HCT116 (cell line): ENCODE results near the gene SUPV3L1. TPM values are rescaled to one million over a fixed set of nuclear protein-coding genes. Genes with fewer than 3 reads are reported as not detected.

ENCODE experiments used
- ATAC-seq: fragments of 200-7000 bp; cut with Tn5 transposase; 2 replicates; pipeline ENCODE4 v1.9.1; 2020; ENCODE audit warnings: mild to moderate bottlenecking, moderate library complexity
- BruUV-seq: library from RNA; stranded (reverse); fragments of 400-500 nt; replicated peaks from 2 replicates; lab custom pipeline; 2021; lab: Mats Ljungman, UMichigan
- CTCF ChIA-PET: fragments of 300-600 bp; sonication (Branson Sonifier 250); formaldehyde crosslinking; loops from one replicate; lab custom pipeline; 2021; ENCODE audit warnings: antibody characterized with exemption; lab: Charles Lee
- POLR2A ChIA-PET: fragments of 300-600, 350-600 bp; sonication (Branson Sonifier 250); formaldehyde crosslinking; loops from one replicate; lab custom pipeline; 2021; ENCODE audit warnings: antibody characterized with exemption; lab: Charles Lee
- RAD21 ChIA-PET, 2 experiments: fragments of 300-600 bp; sonication (Branson Sonifier 250); formaldehyde crosslinking; loops; one replicate each; lab custom pipeline; 2023; ENCODE audit warnings: low total read pairs in 2 of 2; ENCODE audit not compliant: uncharacterized antibody in 2 of 2, unreplicated experiment in 2 of 2, low non-redundant PET in 1 of 2; lab: Charles Lee
- DNase-seq: peaks from one replicate; pipeline ENCODE4 v3.0.0-alpha.2; 2010; ENCODE audit warnings: low read depth, low spot score
- H2AFZ ChIP-seq: fragments of 200-600 bp; shearing (Covaris generic), sonication (generic); 2 replicates; pipeline ENCODE4 v1.6.1; 2017; ENCODE audit warnings: low read depth, mixed run types, mixed read lengths, antibody characterized with exemption, low read length; ENCODE audit not compliant: poor library complexity, severe bottlenecking
- H3K27ac ChIP-seq: 2 replicates; pipeline ENCODE4 v1.5.1; 2012; ENCODE audit warnings: low read depth, low read length
- H3K27me3 ChIP-seq: fragments of 200-600 bp; sonication (generic); 2 replicates; pipeline ENCODE4 v1.6.1; 2016; ENCODE audit warnings: mixed run types, low read length, mixed read lengths; ENCODE audit not compliant: insufficient read depth
- H3K36me3 ChIP-seq, 2 experiments: fragments of 200-500 bp in 1 of 2; fragments of 200-600 bp in 1 of 2; sonication (Bioruptor generic) in 1 of 2; sonication (generic) in 1 of 2; 2 replicates each; pipeline versions ENCODE4 v1.5.1 to v1.6.1; 2014 to 2016; ENCODE audit warnings: low read length in 2 of 2, inconsistent platforms in 1 of 2, mixed read lengths in 1 of 2, mixed run types in 1 of 2; ENCODE audit not compliant: insufficient read depth in 2 of 2, control insufficient read depth in 1 of 2
- H3K4me1 ChIP-seq, 2 experiments: fragments of 200-600 bp in 1 of 2; sonication (generic) in 1 of 2; 2 replicates each; pipeline versions ENCODE4 v1.5.1 to v1.6.1; 2012 to 2017; ENCODE audit warnings: low read length in 2 of 2, inconsistent platforms in 1 of 2, mild to moderate bottlenecking in 1 of 2, mixed read lengths in 1 of 2, mixed run types in 1 of 2, moderate library complexity in 1 of 2; ENCODE audit not compliant: insufficient read depth in 2 of 2, control insufficient read depth in 1 of 2
- H3K4me2 ChIP-seq: fragments of 200-600 bp; sonication (generic); 2 replicates; pipeline ENCODE4 v1.6.1; 2017; ENCODE audit warnings: mixed run types, low read length, mixed read lengths
- H3K4me3 ChIP-seq, 2 experiments: fragments of 200-600 bp in 1 of 2; sonication (generic) in 1 of 2; replicated peaks in 1 of 2; 2 replicates each; pipeline ENCODE4 v1.5.1; 2011 to 2016; ENCODE audit warnings: low read length in 2 of 2, control low read depth in 1 of 2, low read depth in 1 of 2, mild to moderate bottlenecking in 1 of 2, mixed read lengths in 1 of 2, mixed run types in 1 of 2
- H3K79me2 ChIP-seq: fragments of 200-600 bp; sonication (generic); 2 replicates; pipeline ENCODE4 v1.6.1; 2017; ENCODE audit warnings: mild to moderate bottlenecking, mixed run types, low read length, moderate library complexity, mixed read lengths; ENCODE audit not compliant: insufficient read depth
- H3K9ac ChIP-seq: fragments of 200-600 bp; sonication (generic); 2 replicates; pipeline ENCODE4 v1.6.1; 2016; ENCODE audit warnings: low read length, mixed read lengths
- H3K9me2 ChIP-seq: fragments of 200-600 bp; sonication (generic), shearing (Covaris generic); 2 replicates; pipeline ENCODE4 v1.6.1; 2017; ENCODE audit warnings: mixed run types, mild to moderate bottlenecking, moderate library complexity; ENCODE audit not compliant: insufficient read depth
- H3K9me3 ChIP-seq, 2 experiments: fragments of 200-500 bp in 1 of 2; fragments of 200-600 bp in 1 of 2; sonication (Bioruptor generic) in 1 of 2; sonication (generic) in 1 of 2; 2 replicates each; pipeline ENCODE4 v1.6.1; 2014 to 2017; ENCODE audit warnings: low read length in 2 of 2, mixed read lengths in 2 of 2, inconsistent platforms in 1 of 2, low read depth in 1 of 2, mild to moderate bottlenecking in 1 of 2, mixed run types in 1 of 2, moderate library complexity in 1 of 2; ENCODE audit not compliant: control insufficient read depth in 1 of 2, insufficient read depth in 1 of 2
- H4K20me1 ChIP-seq: fragments of 200-600 bp; sonication (generic), shearing (Covaris generic); 2 replicates; pipeline ENCODE4 v1.6.1; 2017; ENCODE audit warnings: mixed run types, mild to moderate bottlenecking, moderate library complexity; ENCODE audit not compliant: insufficient read depth
- CTCF ChIP-seq, 3 experiments: fragments of 200-600 bp in 1 of 3; sonication (generic) in 1 of 3; IDR thresholded peaks in 2 of 3; conservative IDR thresholded peaks in 1 of 3; 2 replicates each; pipeline ENCODE4 v1.5.1; 2012 to 2017; ENCODE audit warnings: low read depth in 2 of 3, low read length in 2 of 3, antibody characterized with exemption in 1 of 3, borderline replicate concordance in 1 of 3, control low read depth in 1 of 3, mild to moderate bottlenecking in 1 of 3, mixed read lengths in 1 of 3, mixed run types in 1 of 3, moderate library complexity in 1 of 3; ENCODE audit not compliant: insufficient read depth in 1 of 3
- EGR1 ChIP-seq: IDR thresholded peaks from 2 replicates; pipeline ENCODE4 v1.6.1; 2012; ENCODE audit warnings: low read depth
- ELF1 ChIP-seq: IDR thresholded peaks from 2 replicates; pipeline ENCODE4 v1.6.1; 2012; ENCODE audit warnings: low read depth, borderline replicate concordance
- EZH2 ChIP-seq: fragments of 200-600 bp; sonication (generic); IDR thresholded peaks from 2 replicates; pipeline ENCODE4 v1.6.1; 2017; ENCODE audit warnings: antibody characterized with exemption, mixed run types
- EZH2phosphoT487 ChIP-seq: fragments of 200-600 bp; IDR thresholded peaks from 2 replicates; pipeline ENCODE4 v1.6.1; 2018; ENCODE audit warnings: antibody characterized with exemption, borderline replicate concordance
- JUND ChIP-seq: IDR thresholded peaks from 2 replicates; pipeline ENCODE4 v1.6.1; 2012
- MAX ChIP-seq: IDR thresholded peaks from 2 replicates; pipeline ENCODE4 v1.6.1; 2012
- POLR2A ChIP-seq: IDR thresholded peaks from 2 replicates; pipeline ENCODE4 v1.7.0; 2011; ENCODE audit warnings: borderline replicate concordance; ENCODE audit not compliant: insufficient read depth, insufficient read length; ENCODE audit errors: extremely low read depth
- SP1 ChIP-seq: IDR thresholded peaks from 2 replicates; pipeline ENCODE4 v1.6.1; 2012; ENCODE audit warnings: low read depth
- ZFX ChIP-seq: fragments of 450-650 bp; IDR thresholded peaks from 2 replicates; pipeline ENCODE4 v1.6.1; 2017
- intact Hi-C: fragments of 100-400 bp; cut with micrococcal nuclease; formaldehyde crosslinking; loops from 2 replicates; pipeline ENCODE4 v1.10.0; 2022
- total RNA-seq: library from RNA; stranded (reverse); gene quantifications from one replicate; pipeline ENCODE4 v1.2.1, GENCODE V29; 2021; ENCODE audit not compliant: unreplicated experiment
- TF ChIP-seq, protein P1 (sequence below): IDR thresholded peaks from 2 replicates; pipeline ENCODE4 v1.6.1; 2011; ENCODE audit warnings: mild to moderate bottlenecking, low read length, moderate library complexity; ENCODE audit not compliant: insufficient replicate concordance; ENCODE audit errors: extremely low read depth

SUPV3L1 gene
- total RNA-seq, 1 experiment from 2014 or later = 59.7 TPM

DNA sequence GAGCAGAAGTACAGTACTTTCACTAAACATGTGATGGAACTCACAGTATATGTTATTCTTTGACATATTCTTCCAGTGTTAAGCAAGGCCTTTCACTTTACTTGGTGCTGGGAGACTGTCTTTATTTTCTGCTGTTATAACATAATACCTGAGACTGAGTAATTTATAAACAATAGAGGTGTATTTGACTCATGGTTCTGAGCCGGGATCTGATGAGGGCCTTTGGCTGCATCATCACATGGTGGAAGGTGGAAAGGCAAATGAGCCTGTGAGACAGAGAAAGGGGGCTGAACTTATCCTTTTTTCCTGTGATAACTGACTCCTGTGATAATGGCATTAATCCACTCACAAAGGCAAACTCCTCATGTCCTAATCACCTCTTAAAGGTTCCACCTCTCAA, 1.4 kb downstream of the SUPV3L1 start:
- intact Hi-C loops = no loop called here
- H3K27me3 ChIP-seq = no peaks in the 10 kb centered on the region
- H2AFZ ChIP-seq = no peak overlapping the region
- no peaks in the 10 kb centered on the region for H3K9me3 ChIP-seq
- BruUV-seq = no TSS peak
- no peak for DNase-seq
- peak overlapping the region; percentile 97 for H3K9ac ChIP-seq
- POLR2A ChIA-PET = no interaction called here
- peak overlapping the region; percentile 83 to 98 for H3K4me3 ChIP-seq
- H3K27ac ChIP-seq = no peak overlapping the region
- no peak for ATAC-seq
- RAD21 ChIA-PET = no interaction called here
- peaks cover 7 to 8% of the 10 kb centered on the region in 2 experiments; a peak in 2 of 4 replicates for H3K36me3 ChIP-seq
- no peaks in the 10 kb centered on the region for H3K9me2 ChIP-seq
- peaks cover 5 to 19% of the 10 kb centered on the region in 2 experiments; a peak in 3 of 4 replicates for H3K4me1 ChIP-seq
- H3K4me2 ChIP-seq = peak overlapping the region; percentile 82
- no peak for TF ChIP-seq EZH2phosphoT487
- no peak for TF ChIP-seq MAX
- TF ChIP-seq, protein P1, sequence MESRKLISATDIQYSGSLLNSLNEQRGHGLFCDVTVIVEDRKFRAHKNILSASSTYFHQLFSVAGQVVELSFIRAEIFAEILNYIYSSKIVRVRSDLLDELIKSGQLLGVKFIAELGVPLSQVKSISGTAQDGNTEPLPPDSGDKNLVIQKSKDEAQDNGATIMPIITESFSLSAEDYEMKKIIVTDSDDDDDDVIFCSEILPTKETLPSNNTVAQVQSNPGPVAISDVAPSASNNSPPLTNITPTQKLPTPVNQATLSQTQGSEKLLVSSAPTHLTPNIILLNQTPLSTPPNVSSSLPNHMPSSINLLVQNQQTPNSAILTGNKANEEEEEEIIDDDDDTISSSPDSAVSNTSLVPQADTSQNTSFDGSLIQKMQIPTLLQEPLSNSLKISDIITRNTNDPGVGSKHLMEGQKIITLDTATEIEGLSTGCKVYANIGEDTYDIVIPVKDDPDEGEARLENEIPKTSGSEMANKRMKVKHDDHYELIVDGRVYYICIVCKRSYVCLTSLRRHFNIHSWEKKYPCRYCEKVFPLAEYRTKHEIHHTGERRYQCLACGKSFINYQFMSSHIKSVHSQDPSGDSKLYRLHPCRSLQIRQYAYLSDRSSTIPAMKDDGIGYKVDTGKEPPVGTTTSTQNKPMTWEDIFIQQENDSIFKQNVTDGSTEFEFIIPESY = no peak
- TF ChIP-seq SP1 = no peak
- TF ChIP-seq ZFX = no peak
- no peak for TF ChIP-seq CTCF (IDR thresholded peaks at IDR 0.05 in 2 of 3, conservative IDR thresholded peaks at IDR 0.05 in 1 of 3; ENCODE audit: borderline replicate concordance in 1 of 3, insufficient read depth in 1 of 3, low read depth in 2 of 3, low read length in 2 of 3)
- TF ChIP-seq JUND = no peak
- TF ChIP-seq EZH2 = no peak
- TF ChIP-seq POLR2A = no peak
- no peak for TF ChIP-seq EGR1
- TF ChIP-seq ELF1 = no peak
- TF ChIP-seq, all 23 proteins: peak for 0
- H4K20me1 ChIP-seq = no peaks in the 10 kb centered on the region
- CTCF ChIA-PET = interaction anchor here (1.2 kb wide), 1 partner anchor 227 kb away, joined by 3 read pairs; no protein-coding TSS in a partner anchor
- H3K79me2 ChIP-seq = peaks cover 64% of the 10 kb centered on the region
